DND-41 (cell line): ENCODE data around the gene ZNF740.

Source experiments
- ATAC-seq: fragments of 200-7000 bp; cut with Tn5 transposase; 3 replicates; pipeline ENCODE4 v1.9.1; 2021; ENCODE audit warnings: low read depth; ENCODE audit not compliant: insufficient read depth
- DNase-seq: peaks from one replicate; pipeline ENCODE4 v3.0.0-alpha.2; 2020
- H2AFZ ChIP-seq: 2 replicates; pipeline ENCODE4 v1.6.0; 2012; ENCODE audit warnings: low read depth, low read length
- H3K27ac ChIP-seq: 2 replicates; pipeline ENCODE4 v1.5.1; 2012; ENCODE audit warnings: low read length, inconsistent platforms
- H3K27me3 ChIP-seq: fragments of 200-600 bp; sonication (generic); 2 replicates; pipeline ENCODE4 v1.6.0; 2012; ENCODE audit warnings: low read length, mild to moderate bottlenecking, inconsistent platforms; ENCODE audit not compliant: insufficient read depth, poor library complexity
- H3K36me3 ChIP-seq: 2 replicates; pipeline ENCODE4 v1.5.1; 2012; ENCODE audit warnings: low read length, inconsistent platforms; ENCODE audit not compliant: insufficient read depth
- H3K4me1 ChIP-seq: 2 replicates; pipeline ENCODE4 v1.5.1; 2012; ENCODE audit warnings: mild to moderate bottlenecking, low read length; ENCODE audit not compliant: insufficient read depth
- H3K4me2 ChIP-seq: 2 replicates; pipeline ENCODE4 v1.6.0; 2012; ENCODE audit warnings: mild to moderate bottlenecking, moderate library complexity, low read length, inconsistent platforms; ENCODE audit not compliant: insufficient read depth
- H3K4me3 ChIP-seq, 2 experiments: fragments of 200-600 bp in 1 of 2; shearing (Covaris generic) in 1 of 2; 2 replicates each; pipeline ENCODE4 v1.5.1; 2012 to 2016; ENCODE audit warnings: inconsistent platforms in 2 of 2, low read length in 2 of 2, mild to moderate bottlenecking in 2 of 2, low read depth in 1 of 2, moderate library complexity in 1 of 2
- H3K79me2 ChIP-seq: 2 replicates; pipeline ENCODE4 v1.6.0; 2012; ENCODE audit warnings: low read length, inconsistent platforms; ENCODE audit not compliant: insufficient read depth
- H3K9ac ChIP-seq: 2 replicates; pipeline ENCODE4 v1.6.0; 2012; ENCODE audit warnings: low read depth, mild to moderate bottlenecking, inconsistent platforms, low read length, moderate library complexity
- H3K9me3 ChIP-seq: 2 replicates; pipeline ENCODE4 v1.5.1; 2012; ENCODE audit warnings: low read length, moderate library complexity, mild to moderate bottlenecking, inconsistent platforms; ENCODE audit not compliant: insufficient read depth, severe bottlenecking
- H4K20me1 ChIP-seq: 2 replicates; pipeline ENCODE4 v1.6.0; 2012; ENCODE audit warnings: low read length; ENCODE audit not compliant: insufficient read depth
- EZH2 ChIP-seq: IDR thresholded peaks from 3 replicates; pipeline ENCODE4 v1.6.1; 2012; ENCODE audit warnings: borderline replicate concordance, low read depth, mild to moderate bottlenecking, moderate library complexity, low read length, inconsistent platforms; ENCODE audit not compliant: severe bottlenecking
- TF ChIP-seq, protein P1 (sequence below): IDR thresholded peaks from 2 replicates; pipeline ENCODE4 v1.5.1; 2012; ENCODE audit warnings: borderline replicate concordance, low read length, moderate library complexity, mild to moderate bottlenecking; ENCODE audit not compliant: poor library complexity, severe bottlenecking; ENCODE audit errors: extremely low read depth

The ZNF740 gene

DNA sequence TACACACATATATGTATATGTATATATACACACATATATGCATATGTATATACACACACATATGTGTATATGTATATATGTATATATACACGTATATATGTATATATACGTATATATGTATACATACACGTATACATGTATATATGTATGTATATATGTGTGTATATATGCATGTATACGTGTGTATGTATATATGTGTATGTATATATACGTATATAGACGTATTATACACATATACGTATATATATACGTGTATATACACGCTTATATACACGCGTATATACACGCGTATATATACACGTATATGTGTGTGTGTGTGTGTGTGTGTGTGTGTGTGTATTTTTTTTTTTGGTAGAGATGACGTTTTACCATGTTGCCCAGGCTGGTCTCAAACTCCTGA is 32.9 kb upstream of the ZNF740 start:
- H3K27me3 ChIP-seq, result no peaks in the 10 kb centered on the region

DNA sequence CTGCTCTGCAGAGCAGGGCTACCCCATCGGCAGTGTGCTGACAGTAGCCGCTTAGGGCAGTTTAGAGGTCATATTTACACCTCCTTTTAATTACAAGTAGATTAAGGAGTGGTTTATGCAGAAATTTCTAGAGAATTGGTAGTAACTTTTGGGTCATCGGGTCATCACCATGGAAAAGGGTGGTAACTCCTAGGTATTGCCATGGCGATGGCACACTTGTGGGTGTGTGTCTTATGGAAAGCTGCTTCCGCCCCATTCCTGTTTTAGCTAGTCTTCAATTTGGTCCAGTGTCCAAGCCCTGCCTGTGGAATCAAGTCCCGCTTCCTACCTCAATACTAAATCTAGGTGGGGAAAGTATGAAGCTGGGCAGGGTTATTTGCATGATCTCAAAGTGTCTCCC is 29.5 kb upstream of the ZNF740 start:
- Histone ChIP-seq H3K4me3 (no peak overlapping the region), H3K4me2 (no peak overlapping the region), H3K4me1 (no peaks in the 10 kb centered on the region), H3K79me2 (no peaks in the 10 kb centered on the region), H3K27me3 (no peaks in the 10 kb centered on the region), H2AFZ (no peak overlapping the region), H3K36me3 (no peaks in the 10 kb centered on the region), H4K20me1 (no peaks in the 10 kb centered on the region), H3K9me3 (peaks cover 3% of the 10 kb centered on the region), H3K27ac (no peak overlapping the region), H3K9ac (no peak overlapping the region)
- TF ChIP-seq, protein P1, sequence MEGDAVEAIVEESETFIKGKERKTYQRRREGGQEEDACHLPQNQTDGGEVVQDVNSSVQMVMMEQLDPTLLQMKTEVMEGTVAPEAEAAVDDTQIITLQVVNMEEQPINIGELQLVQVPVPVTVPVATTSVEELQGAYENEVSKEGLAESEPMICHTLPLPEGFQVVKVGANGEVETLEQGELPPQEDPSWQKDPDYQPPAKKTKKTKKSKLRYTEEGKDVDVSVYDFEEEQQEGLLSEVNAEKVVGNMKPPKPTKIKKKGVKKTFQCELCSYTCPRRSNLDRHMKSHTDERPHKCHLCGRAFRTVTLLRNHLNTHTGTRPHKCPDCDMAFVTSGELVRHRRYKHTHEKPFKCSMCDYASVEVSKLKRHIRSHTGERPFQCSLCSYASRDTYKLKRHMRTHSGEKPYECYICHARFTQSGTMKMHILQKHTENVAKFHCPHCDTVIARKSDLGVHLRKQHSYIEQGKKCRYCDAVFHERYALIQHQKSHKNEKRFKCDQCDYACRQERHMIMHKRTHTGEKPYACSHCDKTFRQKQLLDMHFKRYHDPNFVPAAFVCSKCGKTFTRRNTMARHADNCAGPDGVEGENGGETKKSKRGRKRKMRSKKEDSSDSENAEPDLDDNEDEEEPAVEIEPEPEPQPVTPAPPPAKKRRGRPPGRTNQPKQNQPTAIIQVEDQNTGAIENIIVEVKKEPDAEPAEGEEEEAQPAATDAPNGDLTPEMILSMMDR, result no peak
- TF ChIP-seq EZH2, result no peak
- DNase-seq (no peak), ATAC-seq (no peak)

More for the DNA sequence above, 32.9 kb upstream of the ZNF740 start:
- H3K9ac ChIP-seq, result no peak overlapping the region
- DNase-seq, result no peak
- no peak overlapping the region for H3K4me3 ChIP-seq
- H3K4me1 ChIP-seq, result no peaks in the 10 kb centered on the region
- peaks cover 3% of the 10 kb centered on the region for H3K9me3 ChIP-seq
- no peak for ATAC-seq
- TF ChIP-seq EZH2, result no peak
- TF ChIP-seq, protein P1, result no peak
- H3K4me2 ChIP-seq, result no peak overlapping the region
- H3K27ac ChIP-seq, result no peak overlapping the region
- H4K20me1 ChIP-seq, result no peaks in the 10 kb centered on the region
- H2AFZ ChIP-seq, result no peak overlapping the region
- H3K36me3 ChIP-seq, result no peaks in the 10 kb centered on the region
- H3K79me2 ChIP-seq, result no peaks in the 10 kb centered on the region

DNA sequence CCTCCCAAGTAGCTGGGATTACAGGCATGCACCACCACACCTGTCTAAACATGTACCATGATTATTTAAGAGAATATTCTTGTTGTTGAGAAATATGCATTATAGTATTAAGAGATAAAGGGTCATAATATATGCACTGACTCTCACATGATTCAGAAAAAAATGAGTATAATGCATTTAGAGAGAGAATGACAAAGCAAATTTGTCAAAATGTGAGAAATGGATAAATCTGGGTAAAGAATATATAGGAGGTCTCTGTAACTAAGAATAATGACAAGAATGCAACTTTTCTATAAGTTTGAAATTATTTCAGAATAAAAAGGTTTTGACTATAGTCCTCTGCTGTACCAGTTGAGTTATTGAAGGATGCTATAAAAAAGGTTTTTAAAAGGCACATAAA is 28.1 kb upstream of the ZNF740 start:
- H3K4me3 ChIP-seq, result no peak overlapping the region
- no peaks in the 10 kb centered on the region for H3K27me3 ChIP-seq
- H4K20me1 ChIP-seq, result no peaks in the 10 kb centered on the region
- H3K9me3 ChIP-seq, result peaks cover 1% of the 10 kb centered on the region
- no peaks in the 10 kb centered on the region for H3K79me2 ChIP-seq
- no peak for ATAC-seq
- H3K4me2 ChIP-seq, result no peak overlapping the region
- no peak for TF ChIP-seq EZH2
- TF ChIP-seq, protein P1, result no peak
- no peak overlapping the region for H2AFZ ChIP-seq
- DNase-seq, result no peak
- H3K9ac ChIP-seq, result no peak overlapping the region
- no peak overlapping the region for H3K27ac ChIP-seq
- no peaks in the 10 kb centered on the region for H3K4me1 ChIP-seq
- H3K36me3 ChIP-seq, result no peaks in the 10 kb centered on the region
